HEK293 (cell line): ENCODE data around the gene SCAF11.
A peak's percentile ranks its signal among the peaks of the same experiment; 100 is the strongest.

ENCODE experiments used
- GLIS2 ChIP-seq: fragments of 450-650 bp; formaldehyde crosslinking; IDR thresholded peaks from 2 replicates; pipeline ENCODE4 v1.5.1; 2016; ENCODE audit warnings: missing biosample characterization, missing genetic modification characterization
- HOXA7 ChIP-seq: sonication (generic); formaldehyde crosslinking; IDR thresholded peaks from 2 replicates; pipeline ENCODE4 v1.8.1; 2022; ENCODE audit warnings: missing genetic modification reagents, borderline replicate concordance
- KLF1 ChIP-seq: fragments of 450-650 bp; formaldehyde crosslinking; IDR thresholded peaks from 2 replicates; pipeline ENCODE4 v1.5.1; 2016; ENCODE audit warnings: missing biosample characterization, missing genetic modification characterization
- KLF9 ChIP-seq: fragments of 450-650 bp; formaldehyde crosslinking; IDR thresholded peaks from 2 replicates; pipeline ENCODE4 v1.5.1; 2016; ENCODE audit warnings: missing biosample characterization, missing genetic modification characterization, low read depth
- MYNN ChIP-seq: fragments of 450-650 bp; formaldehyde crosslinking; IDR thresholded peaks from 2 replicates; pipeline ENCODE4 v1.5.1; 2016; ENCODE audit warnings: missing biosample characterization, missing genetic modification characterization, borderline replicate concordance
- REST ChIP-seq: fragments of 450-650 bp; formaldehyde crosslinking; IDR thresholded peaks from 2 replicates; pipeline ENCODE4 v1.5.1; 2016; ENCODE audit warnings: missing biosample characterization, missing genetic modification characterization
- SCRT2 ChIP-seq: fragments of 450-650 bp; formaldehyde crosslinking; IDR thresholded peaks from 2 replicates; pipeline ENCODE4 v1.5.1; 2016; ENCODE audit warnings: missing biosample characterization, missing genetic modification characterization
- TSHZ1 ChIP-seq: fragments of 450-650 bp; formaldehyde crosslinking; IDR thresholded peaks from 2 replicates; pipeline ENCODE4 v1.5.1; 2016; ENCODE audit warnings: missing biosample characterization, missing genetic modification characterization, borderline replicate concordance
- YY2 ChIP-seq: fragments of 450-650 bp; formaldehyde crosslinking; IDR thresholded peaks from 2 replicates; pipeline ENCODE4 v1.5.1; 2016; ENCODE audit warnings: missing biosample characterization, missing genetic modification characterization
- ZBTB7A ChIP-seq: fragments of 450-650 bp; formaldehyde crosslinking; IDR thresholded peaks from 2 replicates; pipeline ENCODE4 v1.5.1; 2016; ENCODE audit warnings: low read depth, missing biosample characterization, missing genetic modification characterization
- ZFP37 ChIP-seq: fragments of 450-650 bp; formaldehyde crosslinking; IDR thresholded peaks from 2 replicates; pipeline ENCODE4 v1.5.1; 2016; ENCODE audit warnings: missing biosample characterization, missing genetic modification characterization
- ZFP41 ChIP-seq: fragments of 450-650 bp; formaldehyde crosslinking; IDR thresholded peaks from 2 replicates; pipeline ENCODE4 v1.5.1; 2016; ENCODE audit warnings: missing biosample characterization, missing genetic modification characterization, borderline replicate concordance
- ZNF112 ChIP-seq: fragments of 450-650 bp; formaldehyde crosslinking; IDR thresholded peaks from 2 replicates; pipeline ENCODE4 v1.5.0; 2017; ENCODE audit warnings: missing biosample characterization, missing genetic modification characterization
- ZNF114 ChIP-seq: fragments of 450-650 bp; formaldehyde crosslinking; IDR thresholded peaks from 2 replicates; pipeline ENCODE4 v1.5.0; 2017; ENCODE audit warnings: missing biosample characterization, missing genetic modification characterization
- ZNF174 ChIP-seq: fragments of 450-650 bp; formaldehyde crosslinking; IDR thresholded peaks from 2 replicates; pipeline ENCODE4 v1.5.0; 2017; ENCODE audit warnings: missing biosample characterization, mild to moderate bottlenecking, missing genetic modification characterization
- ZNF18 ChIP-seq: fragments of 450-650 bp; formaldehyde crosslinking; IDR thresholded peaks from 2 replicates; pipeline ENCODE4 v1.5.1; 2016; ENCODE audit warnings: missing biosample characterization, missing genetic modification characterization
- ZNF26 ChIP-seq: fragments of 450-650 bp; formaldehyde crosslinking; IDR thresholded peaks from 2 replicates; pipeline ENCODE4 v1.5.1; 2016; ENCODE audit warnings: missing biosample characterization, missing genetic modification characterization
- ZNF266 ChIP-seq: fragments of 450-650 bp; formaldehyde crosslinking; IDR thresholded peaks from 2 replicates; pipeline ENCODE4 v1.5.1; 2016; ENCODE audit warnings: missing biosample characterization, missing genetic modification characterization, low read depth
- ZNF311 ChIP-seq: fragments of 450-650 bp; formaldehyde crosslinking; IDR thresholded peaks from 2 replicates; pipeline ENCODE4 v1.5.1; 2017; ENCODE audit warnings: missing biosample characterization, missing genetic modification characterization, borderline replicate concordance
- ZNF335 ChIP-seq: fragments of 450-650 bp; formaldehyde crosslinking; conservative IDR thresholded peaks from 2 replicates; pipeline ENCODE4 v1.5.1; 2016; ENCODE audit warnings: missing biosample characterization, missing genetic modification characterization
- ZNF404 ChIP-seq: fragments of 450-650 bp; formaldehyde crosslinking; IDR thresholded peaks from 2 replicates; pipeline ENCODE4 v1.5.1; 2017; ENCODE audit warnings: missing biosample characterization, missing genetic modification characterization
- ZNF423 ChIP-seq: fragments of 450-650 bp; formaldehyde crosslinking; IDR thresholded peaks from 2 replicates; pipeline ENCODE4 v1.5.1; 2016; ENCODE audit warnings: missing biosample characterization, missing genetic modification characterization
- ZNF530 ChIP-seq: fragments of 450-650 bp; formaldehyde crosslinking; IDR thresholded peaks from 2 replicates; pipeline ENCODE4 v1.5.1; 2016; ENCODE audit warnings: low read depth, missing biosample characterization, missing genetic modification characterization
- ZNF560 ChIP-seq: fragments of 450-650 bp; formaldehyde crosslinking; IDR thresholded peaks from 2 replicates; pipeline ENCODE4 v1.5.1; 2017; ENCODE audit warnings: missing biosample characterization, missing genetic modification characterization, borderline replicate concordance
- ZNF561 ChIP-seq: fragments of 450-650 bp; IDR thresholded peaks from 2 replicates; pipeline ENCODE4 v1.5.1; 2018; ENCODE audit warnings: missing biosample characterization, missing genetic modification characterization, borderline replicate concordance
- ZNF629 ChIP-seq: fragments of 450-650 bp; formaldehyde crosslinking; IDR thresholded peaks from 2 replicates; pipeline ENCODE4 v1.5.1; 2017; ENCODE audit warnings: missing biosample characterization, missing genetic modification characterization
- ZNF639 ChIP-seq: fragments of 450-650 bp; formaldehyde crosslinking; IDR thresholded peaks from 2 replicates; pipeline ENCODE4 v1.5.1; 2016; ENCODE audit warnings: missing biosample characterization, missing genetic modification characterization
- ZNF660 ChIP-seq: fragments of 450-650 bp; IDR thresholded peaks from 2 replicates; pipeline ENCODE4 v1.5.1; 2018; ENCODE audit warnings: missing biosample characterization, mild to moderate bottlenecking, missing genetic modification characterization
- ZNF701 ChIP-seq: fragments of 450-650 bp; formaldehyde crosslinking; IDR thresholded peaks from 2 replicates; pipeline ENCODE4 v1.5.1; 2016; ENCODE audit warnings: missing biosample characterization, missing genetic modification characterization
- ZSCAN23 ChIP-seq: fragments of 450-650 bp; formaldehyde crosslinking; IDR thresholded peaks from 2 replicates; pipeline ENCODE4 v1.5.1; 2016; ENCODE audit warnings: missing biosample characterization, missing genetic modification characterization

The SCAF11 gene

GRCh38 chr12:45989721-45990467, 480 bp downstream of the SCAF11 start (continued):
- TF ChIP-seq ZNF423 (peak; percentile 10; the same call in 1 of the 2 replicates), ZNF701 (tag by site-specific recombination) (no peak), ZFP37 (tag by site-specific recombination) (peak; percentile 69; the same call in 1 of the 2 replicates), ZSCAN23 (tag by site-specific recombination) (no peak), ZNF311 (tag by site-specific recombination) (no peak), ZNF174 (tag by site-specific recombination) (no peak), REST (tag by site-specific recombination) (peak; percentile 39), ZNF26 (tag by site-specific recombination) (no peak), MYNN (tag by site-specific recombination) (no peak; the same call in none of the 2 replicates), ZNF560 (tag by site-specific recombination) (no peak), ZNF561 (tag by site-specific recombination) (no peak; the same call in 1 of the 2 replicates), ZFP41 (tag by site-specific recombination) (no peak), KLF1 (no peak), ZNF629 (tag by site-specific recombination) (no peak), GLIS2 (tag by site-specific recombination) (no peak), YY2 (no peak), KLF9 (tag by site-specific recombination) (no peak), ZNF266 (tag by site-specific recombination) (no peak), TSHZ1 (no peak), ZNF530 (no peak), HOXA7 (CRISPR knock-in tag) (no peak), SCRT2 (tag by site-specific recombination) (no peak), ZNF114 (tag by site-specific recombination) (no peak), ZNF639 (tag by site-specific recombination) (no peak), ZNF112 (tag by site-specific recombination) (no peak), ZNF18 (tag by site-specific recombination) (no peak), ZNF335 (tag by site-specific recombination) (peak; percentile 73), ZNF404 (tag by site-specific recombination) (no peak), ZBTB7A (tag by site-specific recombination) (peak; percentile 10; the same call in 1 of the 2 replicates), ZNF660 (tag by site-specific recombination) (no peak)
